Osteocyte (in vitro differentiated cells): ENCODE data around the gene CRKL. TPM values are rescaled to one million over a fixed set of nuclear protein-coding genes. Genes with fewer than 3 reads are reported as not detected.
"Not testable (repeated sequence)": the region's sequence is repeated elsewhere in the genome, so short reads cannot be mapped to it uniquely, and the experiment has no call there.

Source experiments
- DNase-seq: peaks from one replicate; pipeline ENCODE4 v3.0.0; 2021; ENCODE audit warnings: mixed read lengths; ENCODE audit not compliant: unreplicated experiment; ENCODE audit errors: extremely low spot score
- H3K27ac Mint-ChIP-seq: one replicate; pipeline ENCODE4 v1.8.0; 2021; ENCODE audit warnings: mild to moderate bottlenecking, mixed read lengths; ENCODE audit not compliant: unreplicated experiment
- H3K27me3 Mint-ChIP-seq: one replicate; pipeline ENCODE4 v1.8.0; 2021; ENCODE audit warnings: mixed read lengths; ENCODE audit not compliant: unreplicated experiment
- H3K36me3 Mint-ChIP-seq: one replicate; pipeline ENCODE4 v1.8.0; 2021; ENCODE audit warnings: mixed read lengths; ENCODE audit not compliant: unreplicated experiment
- H3K4me1 Mint-ChIP-seq: one replicate; pipeline ENCODE4 v1.8.0; 2021; ENCODE audit warnings: mixed read lengths; ENCODE audit not compliant: unreplicated experiment
- H3K4me3 Mint-ChIP-seq: one replicate; pipeline ENCODE4 v1.8.0; 2021; ENCODE audit warnings: mild to moderate bottlenecking, moderate library complexity, mixed read lengths; ENCODE audit not compliant: unreplicated experiment
- H3K9me3 Mint-ChIP-seq: one replicate; pipeline ENCODE4 v1.8.0; 2021; ENCODE audit warnings: mixed read lengths; ENCODE audit not compliant: unreplicated experiment
- CTCF ChIP-seq: fragments of 200-600 bp; sonication (generic); IDR thresholded peaks from 2 replicates; pipeline ENCODE4 v1.5.0; 2021; ENCODE audit warnings: antibody characterized with exemption, mild to moderate bottlenecking, moderate library complexity
- total RNA-seq: library from RNA; stranded (reverse); gene quantifications from 2 replicates; pipeline ENCODE4 v1.2.1, GENCODE V29; 2021

The CRKL gene
- total RNA-seq, 1 donor from 2014 or later: 56.0 TPM

- Mint-ChIP-seq H3K4me1 (peaks cover 20% of the 10 kb centered on the region), H3K27ac (no peak overlapping the region)
Observed at GRCh38 chr22:20937794-20938671, 20.8 kb downstream of the CRKL start.

GRCh38 chr22:20939457-20940185, 22.4 kb downstream of the CRKL start:
- not testable (repeated sequence) for H3K4me3 Mint-ChIP-seq, H3K9me3 Mint-ChIP-seq, H3K27ac Mint-ChIP-seq, DNase-seq, H3K27me3 Mint-ChIP-seq
- Mint-ChIP-seq H3K4me1 (peaks cover 19% of the 10 kb centered on the region), H3K36me3 (peaks cover 16% of the 10 kb centered on the region)

More at GRCh38 chr22:20937794-20938671, 20.8 kb downstream of the CRKL start:
- Mint-ChIP-seq H3K9me3 (no peaks in the 10 kb centered on the region), H3K36me3 (peaks cover 16% of the 10 kb centered on the region), H3K4me3 (no peak overlapping the region), H3K27me3 (no peaks in the 10 kb centered on the region)
- TF ChIP-seq CTCF: no peak
- DNase-seq: no peak

GRCh38 chr22:20940186-20940651, 23.0 kb downstream of the CRKL start:
- H3K4me3 Mint-ChIP-seq: no peak overlapping the region
- no peaks in the 10 kb centered on the region for H3K9me3 Mint-ChIP-seq
- no peak for TF ChIP-seq CTCF
- peaks cover 24% of the 10 kb centered on the region for H3K4me1 Mint-ChIP-seq
- no peaks in the 10 kb centered on the region for H3K27me3 Mint-ChIP-seq
- H3K36me3 Mint-ChIP-seq: peaks cover 16% of the 10 kb centered on the region
- peak overlapping the region; percentile 33 for H3K27ac Mint-ChIP-seq
- DNase-seq: no peak

GRCh38 chr22:20940904-20941385, 23.7 kb downstream of the CRKL start:
- H3K27ac Mint-ChIP-seq: no peak overlapping the region
- no peak for TF ChIP-seq CTCF
- no peak overlapping the region for H3K4me3 Mint-ChIP-seq
- no peaks in the 10 kb centered on the region for H3K27me3 Mint-ChIP-seq
- H3K36me3 Mint-ChIP-seq: peaks cover 13% of the 10 kb centered on the region
- DNase-seq: no peak
- H3K4me1 Mint-ChIP-seq: peaks cover 31% of the 10 kb centered on the region
- H3K9me3 Mint-ChIP-seq: no peaks in the 10 kb centered on the region

- H3K4me3 Mint-ChIP-seq, H3K27me3 Mint-ChIP-seq, H3K27ac Mint-ChIP-seq, DNase-seq, H3K9me3 Mint-ChIP-seq: not testable (repeated sequence)
- peaks cover 11% of the 10 kb centered on the region for H3K36me3 Mint-ChIP-seq
- H3K4me1 Mint-ChIP-seq: peaks cover 38% of the 10 kb centered on the region
Observed at GRCh38 chr22:20942203-20942902, 25.1 kb downstream of the CRKL start.
